Measurements from ENCODE around the gene ZNF554. TPM values are rescaled to one million over a fixed set of nuclear protein-coding genes. Genes with fewer than 3 reads are reported as not detected.

ZNF554 gene
- total RNA-seq, 2 donors from 2014 or later = 0.77 to 1.8 TPM

- no peak for DNase-seq (ENCODE audit: low spot score in 2 of 2)
- no peak for ATAC-seq
- peaks cover 39 to 49% of the 10 kb centered on the region in 2 donors for H3K36me3 Mint-ChIP-seq
These were observed 17.8 kb downstream of the ZNF554 start for GRCh38 chr19:2837430-2837829.

GRCh38 chr19:2840794-2841791 is 21.4 kb downstream of the ZNF554 start, which contains the start of gene ZNF555:
TSS of gene ZNF555 (plus strand) at chr19:2841475. CDS start at chr19:2841573, 98 bp downstream.
- ATAC-seq (peak; percentile 99 to 100), DNase-seq (ENCODE audit: low spot score in 2 of 2) (peak; percentile 94 to 99)
- H3K36me3 Mint-ChIP-seq = peaks cover 19 to 38% of the 10 kb centered on the region in 2 donors
- peaks cover 8 to 16% of the 10 kb centered on the region in 2 donors for H3K9me3 Mint-ChIP-seq
- peak within 1 kb of the TSS; percentile 22 to 88 for H3K27ac Mint-ChIP-seq

More at GRCh38 chr19:2837430-2837829, 17.8 kb downstream of the ZNF554 start:
- Mint-ChIP-seq H3K27ac (no peak overlapping the region), H3K9me3 (peaks cover 30 to 36% of the 10 kb centered on the region in 2 donors)

GRCh38 chr19:2841855-2842574 is 22.3 kb downstream of the ZNF554 start:
- Mint-ChIP-seq H3K36me3 (peaks cover 10 to 29% of the 10 kb centered on the region in 2 donors), H3K27ac (no peak overlapping the region), H3K9me3 (peaks cover 0 to 11% of the 10 kb centered on the region in 2 donors)
- no peak for DNase-seq (ENCODE audit: low spot score in 2 of 2)
- no peak for ATAC-seq

GRCh38 chr19:2845107-2845506 is 25.4 kb downstream of the ZNF554 start:
- peaks cover 13 to 34% of the 10 kb centered on the region in 2 donors for H3K36me3 Mint-ChIP-seq
- peaks cover 2 to 13% of the 10 kb centered on the region in 2 donors for H3K9me3 Mint-ChIP-seq
- ATAC-seq (no peak), DNase-seq (ENCODE audit: low spot score in 2 of 2) (no peak)
- H3K27ac Mint-ChIP-seq = no peak overlapping the region

- no peak for DNase-seq (ENCODE audit: low spot score in 2 of 2)
- peaks cover 9 to 20% of the 10 kb centered on the region in 2 donors for H3K9me3 Mint-ChIP-seq
- H3K27ac Mint-ChIP-seq = no peak overlapping the region
- peaks cover 18 to 38% of the 10 kb centered on the region in 2 donors for H3K36me3 Mint-ChIP-seq
- ATAC-seq = no peak
These were observed 26.7 kb downstream of the ZNF554 start for GRCh38 chr19:2846180-2846894.

GRCh38 chr19:2847507-2847906 is 27.8 kb downstream of the ZNF554 start:
- Mint-ChIP-seq H3K9me3 (peaks cover 13 to 28% of the 10 kb centered on the region in 2 donors), H3K27ac (no peak overlapping the region), H3K36me3 (peaks cover 29 to 45% of the 10 kb centered on the region in 2 donors)
- ATAC-seq = no peak
- DNase-seq (ENCODE audit: low spot score in 2 of 2) = no peak

GRCh38 chr19:2848616-2849015 is 28.9 kb downstream of the ZNF554 start:
- DNase-seq (ENCODE audit: low spot score in 2 of 2) (no peak), ATAC-seq (no peak)
- Mint-ChIP-seq H3K9me3 (peaks cover 24 to 37% of the 10 kb centered on the region in 2 donors), H3K36me3 (peaks cover 40 to 54% of the 10 kb centered on the region in 2 donors), H3K27ac (no peak overlapping the region)

- ATAC-seq (peak in 1 of 2 donors; percentile 89), DNase-seq (ENCODE audit: low spot score in 2 of 2) (no peak)
- H3K27ac Mint-ChIP-seq = peak overlapping the region in 1 of 2 donors; percentile 66
- H3K36me3 Mint-ChIP-seq = peaks cover 54 to 63% of the 10 kb centered on the region in 2 donors
- peaks cover 34 to 50% of the 10 kb centered on the region in 2 donors for H3K9me3 Mint-ChIP-seq
These were observed 30.7 kb downstream of the ZNF554 start for GRCh38 chr19:2850256-2850925.

- ATAC-seq (no peak), DNase-seq (ENCODE audit: low spot score in 2 of 2) (no peak)
- Mint-ChIP-seq H3K36me3 (peaks cover 53 to 68% of the 10 kb centered on the region in 2 donors), H3K27ac (no peak overlapping the region), H3K9me3 (peaks cover 34 to 53% of the 10 kb centered on the region in 2 donors)
These were observed 32.9 kb downstream of the ZNF554 start for GRCh38 chr19:2852598-2852997.

- Mint-ChIP-seq H3K27ac (no peak overlapping the region), H3K36me3 (peaks cover 53 to 68% of the 10 kb centered on the region in 2 donors), H3K9me3 (peaks cover 34 to 53% of the 10 kb centered on the region in 2 donors)
- ATAC-seq = no peak
- DNase-seq (ENCODE audit: low spot score in 2 of 2) = no peak
These were observed 33.4 kb downstream of the ZNF554 start for GRCh38 chr19:2853015-2853606.

- Mint-ChIP-seq H3K9me3 (peaks cover 34 to 52% of the 10 kb centered on the region in 2 donors), H3K36me3 (peaks cover 57 to 71% of the 10 kb centered on the region in 2 donors), H3K27ac (no peak overlapping the region)
- no peak for ATAC-seq
- no peak for DNase-seq (ENCODE audit: low spot score in 2 of 2)
These were observed 35.2 kb downstream of the ZNF554 start for GRCh38 chr19:2854849-2855248.

GRCh38 chr19:2856457-2857050 is 36.9 kb downstream of the ZNF554 start:
- Mint-ChIP-seq H3K9me3 (peaks cover 24 to 40% of the 10 kb centered on the region in 2 donors), H3K36me3 (peaks cover 43 to 54% of the 10 kb centered on the region in 2 donors), H3K27ac (peak overlapping the region in 1 of 2 donors; percentile 42)
- DNase-seq (ENCODE audit: low spot score in 2 of 2) (no peak), ATAC-seq (peak in 1 of 2 donors; percentile 89)

- DNase-seq (ENCODE audit: low spot score in 2 of 2) (no peak), ATAC-seq (no peak)
- Mint-ChIP-seq H3K27ac (no peak overlapping the region), H3K36me3 (peaks cover 20 to 30% of the 10 kb centered on the region in 2 donors), H3K9me3 (peaks cover 7 to 22% of the 10 kb centered on the region in 2 donors)
These were observed 39.2 kb downstream of the ZNF554 start for GRCh38 chr19:2858864-2859263.

- ATAC-seq = no peak
- DNase-seq (ENCODE audit: low spot score in 2 of 2) = no peak
- Mint-ChIP-seq H3K9me3 (peaks cover 0 to 9% of the 10 kb centered on the region in 2 donors), H3K36me3 (no peaks in the 10 kb centered on the region), H3K27ac (no peak overlapping the region)
These were observed 44.1 kb downstream of the ZNF554 start for GRCh38 chr19:2863816-2864215.

Data from activated naive CD4-positive, alpha-beta T cell treated with anti-CD3 and anti-CD28 coated beads, Interleukin-2, amount 50 U/mL, for 72 hours (primary cell).